GM23338 (cell line): ENCODE results near the gene SIAE. TPM values are rescaled to one million over a fixed set of nuclear protein-coding genes. Genes with fewer than 3 reads are reported as not detected.
A peak's percentile ranks its signal among the peaks of the same experiment; 100 is the strongest.

Source experiments
- ATAC-seq: fragments of 200-7000 bp; cut with Tn5 transposase; 3 replicates; pipeline ENCODE4 v1.9.1; 2020
- DNase-seq: peaks from one replicate; pipeline ENCODE4 v3.0.0-alpha.2; 2015; ENCODE audit warnings: low spot score
- H2AFZ ChIP-seq: fragments of 200-600 bp; sonication (generic); 2 replicates; pipeline ENCODE4 v1.8.0; 2016; ENCODE audit warnings: antibody characterized with exemption, mild to moderate bottlenecking, moderate library complexity
- H3F3A ChIP-seq: fragments of 200-600 bp; sonication (generic); replicated peaks from 2 replicates; pipeline ENCODE4 v1.8.0; 2017; ENCODE audit warnings: antibody characterized with exemption, mixed run types, low read depth
- H3K27ac ChIP-seq: fragments of 200-600 bp; sonication (generic); 2 replicates; pipeline ENCODE4 v1.6.1; 2016; ENCODE audit warnings: low read depth
- H3K27me3 ChIP-seq: fragments of 200-600 bp; sonication (generic); 2 replicates; pipeline ENCODE4 v1.8.0; 2016; ENCODE audit warnings: mild to moderate bottlenecking, mixed run types, moderate library complexity; ENCODE audit not compliant: insufficient read depth
- H3K36me3 ChIP-seq: fragments of 200-600 bp; sonication (generic); 2 replicates; pipeline ENCODE4 v1.8.0; 2016; ENCODE audit warnings: mild to moderate bottlenecking; ENCODE audit not compliant: insufficient read depth
- H3K4me1 ChIP-seq: fragments of 200-600 bp; sonication (generic); 2 replicates; pipeline ENCODE4 v1.8.0; 2016; ENCODE audit warnings: mild to moderate bottlenecking, moderate library complexity; ENCODE audit not compliant: insufficient read depth
- H3K4me2 ChIP-seq: fragments of 200-600 bp; sonication (generic); 2 replicates; pipeline ENCODE4 v1.7.1; 2017; ENCODE audit warnings: mixed run types
- H3K4me3 ChIP-seq: fragments of 200-600 bp; sonication (generic); 2 replicates; pipeline ENCODE4 v1.6.1; 2016; ENCODE audit warnings: mixed run types
- H3K79me2 ChIP-seq: fragments of 200-600 bp; sonication (generic); replicated peaks from 2 replicates; pipeline ENCODE4 v1.8.0; 2017; ENCODE audit warnings: mild to moderate bottlenecking; ENCODE audit not compliant: insufficient read depth
- H3K9me2 ChIP-seq: fragments of 200-600 bp; sonication (generic); 2 replicates; pipeline ENCODE4 v1.8.0; 2017; ENCODE audit not compliant: insufficient read depth
- H4K20me1 ChIP-seq: fragments of 200-600 bp; sonication (generic); replicated peaks from 2 replicates; pipeline ENCODE4 v1.8.0; 2017; ENCODE audit warnings: mild to moderate bottlenecking; ENCODE audit not compliant: insufficient read depth
- H3K27ac Mint-ChIP-seq: 2 replicates; pipeline ENCODE4 v1.8.0; 2020; ENCODE audit warnings: inconsistent platforms, mild to moderate bottlenecking, moderate library complexity, mixed read lengths
- H3K27me3 Mint-ChIP-seq: 3 replicates; pipeline ENCODE4 v1.8.0; 2022; ENCODE audit warnings: low read depth, mild to moderate bottlenecking, moderate library complexity, mixed read lengths, inconsistent platforms; ENCODE audit not compliant: insufficient read depth, poor library complexity
- H3K36me3 Mint-ChIP-seq: 3 replicates; pipeline ENCODE4 v1.8.0; 2021; ENCODE audit warnings: low read depth, mild to moderate bottlenecking, inconsistent platforms, moderate library complexity, mixed read lengths
- H3K4me1 Mint-ChIP-seq: 3 replicates; pipeline ENCODE4 v1.8.0; 2020; ENCODE audit warnings: mild to moderate bottlenecking, inconsistent platforms, mixed read lengths
- H3K4me3 Mint-ChIP-seq: 3 replicates; pipeline ENCODE4 v1.8.0; 2021; ENCODE audit warnings: moderate library complexity, mild to moderate bottlenecking, inconsistent platforms, mixed read lengths
- H3K9me3 Mint-ChIP-seq: 3 replicates; pipeline ENCODE4 v1.8.0; 2020; ENCODE audit warnings: moderate library complexity, mild to moderate bottlenecking, inconsistent platforms, mixed read lengths
- CREB1 ChIP-seq: fragments of 250-450 bp; sonication (Bioruptor Pico); IDR thresholded peaks from 2 replicates; pipeline ENCODE4 v1.5.0; 2020; ENCODE audit warnings: low read depth, mild to moderate bottlenecking, moderate library complexity
- EZH2phosphoT487 ChIP-seq: fragments of 200-600 bp; sonication (generic); IDR thresholded peaks from one replicate; pipeline ENCODE4 v1.8.1; 2018; ENCODE audit warnings: antibody characterized with exemption; ENCODE audit not compliant: unreplicated experiment
- NANOG ChIP-seq: IDR thresholded peaks from 2 replicates; pipeline ENCODE4 v1.6.1; 2016; ENCODE audit warnings: antibody characterized with exemption, borderline replicate concordance
- POLR2AphosphoS5 ChIP-seq: IDR thresholded peaks from 2 replicates; pipeline ENCODE4 v1.6.1; 2016; ENCODE audit warnings: antibody characterized with exemption, low read depth
- ZNF331 ChIP-seq: fragments of 250-450 bp; sonication (Bioruptor Pico); IDR thresholded peaks from 2 replicates; pipeline ENCODE4 v1.5.0; 2020; ENCODE audit warnings: low read depth, mild to moderate bottlenecking, moderate library complexity
- polyA plus RNA-seq: library from polyadenylated mRNA; unstranded; fragments of >200 nt; fragmentation: Nextera tagmentation; extraction: Ambion mirVana; gene quantifications from 2 replicates; pipeline ENCODE4 v1.2.1, GENCODE V29; 2016
- total RNA-seq: library from RNA; depleted of rRNA; stranded (reverse); fragments of >200 nt; shearing (Covaris generic); gene quantifications from 2 replicates; pipeline ENCODE4 v1.2.3, GENCODE V29; 2014
- TF ChIP-seq, protein P1 (sequence below): IDR thresholded peaks from 2 replicates; pipeline ENCODE4 v1.6.1; 2016; ENCODE audit warnings: antibody characterized with exemption
- TF ChIP-seq, protein P2 (sequence below), 2 experiments: fragments of 200-600 bp in 1 of 2; sonication (generic) in 1 of 2; conservative IDR thresholded peaks; 2 replicates each; pipeline versions ENCODE4 v1.5.1 to v1.6.1; 2016 to 2017; ENCODE audit warnings: antibody characterized with exemption in 2 of 2, low read depth in 2 of 2, mild to moderate bottlenecking in 2 of 2, moderate library complexity in 1 of 2
- TF ChIP-seq, protein P3 (sequence below): fragments of 250-450 bp; sonication (Bioruptor Pico); IDR thresholded peaks from 2 replicates; pipeline ENCODE4 v1.5.0; 2020; ENCODE audit warnings: mild to moderate bottlenecking, moderate library complexity

Gene SIAE
- total and polyA plus RNA-seq, 2 experiments from 2014 or later = 1.1 to 1.7 TPM

DNA sequence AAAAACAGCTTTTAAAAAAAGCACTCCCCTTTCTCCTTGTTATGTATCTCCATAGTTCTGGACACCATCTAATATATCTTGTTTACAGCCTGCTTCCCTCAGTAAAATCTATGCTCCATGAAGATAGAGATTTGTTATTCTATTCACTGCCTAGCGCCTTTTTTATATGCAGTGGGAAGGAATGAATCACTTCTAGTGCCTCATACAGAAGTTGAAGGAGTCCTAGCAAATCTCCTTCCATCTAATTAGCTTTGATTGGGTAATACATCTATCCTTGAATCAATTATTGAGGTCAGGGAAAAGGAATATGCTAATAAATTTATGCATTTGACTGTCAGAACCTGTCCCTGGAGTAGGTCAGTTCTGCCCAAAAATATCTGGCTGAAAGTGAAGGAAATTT lies 26.0 kb upstream of the SIAE start:
- TF ChIP-seq NANOG = no peak
- no peak for TF ChIP-seq CREB1
- TF ChIP-seq, protein P1, sequence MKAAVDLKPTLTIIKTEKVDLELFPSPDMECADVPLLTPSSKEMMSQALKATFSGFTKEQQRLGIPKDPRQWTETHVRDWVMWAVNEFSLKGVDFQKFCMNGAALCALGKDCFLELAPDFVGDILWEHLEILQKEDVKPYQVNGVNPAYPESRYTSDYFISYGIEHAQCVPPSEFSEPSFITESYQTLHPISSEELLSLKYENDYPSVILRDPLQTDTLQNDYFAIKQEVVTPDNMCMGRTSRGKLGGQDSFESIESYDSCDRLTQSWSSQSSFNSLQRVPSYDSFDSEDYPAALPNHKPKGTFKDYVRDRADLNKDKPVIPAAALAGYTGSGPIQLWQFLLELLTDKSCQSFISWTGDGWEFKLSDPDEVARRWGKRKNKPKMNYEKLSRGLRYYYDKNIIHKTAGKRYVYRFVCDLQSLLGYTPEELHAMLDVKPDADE = no peak
- no peak for TF ChIP-seq POLR2AphosphoS5
- H3K9me3 Mint-ChIP-seq = peaks cover 11% of the 10 kb centered on the region; the same call in 2 of the 3 replicates
- H3K4me3 ChIP-seq = no peak overlapping the region
- H3K4me1 ChIP-seq = peaks cover 6% of the 10 kb centered on the region
- no peaks in the 10 kb centered on the region for H3K9me2 ChIP-seq
- no peak overlapping the region for H3K4me3 Mint-ChIP-seq
- H3F3A ChIP-seq = no peaks in the 10 kb centered on the region
- no peaks in the 10 kb centered on the region for H4K20me1 ChIP-seq
- H3K79me2 ChIP-seq = no peaks in the 10 kb centered on the region
- H3K27me3 ChIP-seq = no peaks in the 10 kb centered on the region
- no peak overlapping the region for H3K27ac Mint-ChIP-seq
- ATAC-seq (no peak), DNase-seq (no peak)
- H3K27me3 Mint-ChIP-seq = peaks cover 3% of the 10 kb centered on the region
- peak overlapping the region; percentile 32; the same call in 1 of the 2 replicates for H3K4me2 ChIP-seq
- no peak overlapping the region for H3K27ac ChIP-seq
- no peak overlapping the region for H2AFZ ChIP-seq
- peaks cover 5% of the 10 kb centered on the region; the same call in 1 of the 3 replicates for H3K36me3 Mint-ChIP-seq
- peaks cover 11% of the 10 kb centered on the region for H3K4me1 Mint-ChIP-seq
- no peaks in the 10 kb centered on the region for H3K36me3 ChIP-seq

DNA sequence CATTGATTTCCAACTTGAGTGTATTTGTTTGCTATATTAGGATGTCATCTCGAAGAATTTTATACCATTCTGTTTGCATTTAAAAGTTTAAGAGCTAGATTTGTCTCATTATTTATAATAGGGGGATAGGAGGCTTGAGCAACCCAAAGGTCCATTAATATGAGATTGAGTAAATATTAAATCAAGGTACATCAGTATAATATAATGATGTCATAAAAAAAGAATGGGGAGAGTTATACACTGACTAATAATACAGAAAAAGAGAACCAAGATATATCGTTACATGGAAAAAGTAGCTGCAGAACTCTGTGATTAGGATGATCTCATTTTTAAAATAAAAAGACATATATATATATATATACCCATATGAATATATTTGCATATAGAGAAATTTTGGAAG lies 19.6 kb upstream of the SIAE start:
- no peak overlapping the region for H3K4me3 ChIP-seq
- Mint-ChIP-seq H3K4me3 (no peak overlapping the region), H3K9me3 (no peaks in the 10 kb centered on the region), H3K27me3 (peaks cover 1% of the 10 kb centered on the region), H3K4me1 (no peaks in the 10 kb centered on the region), H3K36me3 (no peaks in the 10 kb centered on the region), H3K27ac (no peak overlapping the region)
- H3K9me2 ChIP-seq = no peaks in the 10 kb centered on the region; the same call in 1 of the 2 replicates
- H4K20me1 ChIP-seq = no peaks in the 10 kb centered on the region
- no peak overlapping the region for H2AFZ ChIP-seq
- no peaks in the 10 kb centered on the region for H3K36me3 ChIP-seq
- H3F3A ChIP-seq = no peaks in the 10 kb centered on the region
- TF ChIP-seq ZNF331 (CRISPR knock-in tag) (no peak), CREB1 (no peak), EZH2phosphoT487 (no peak), NANOG (no peak)
- TF ChIP-seq, protein P2, sequence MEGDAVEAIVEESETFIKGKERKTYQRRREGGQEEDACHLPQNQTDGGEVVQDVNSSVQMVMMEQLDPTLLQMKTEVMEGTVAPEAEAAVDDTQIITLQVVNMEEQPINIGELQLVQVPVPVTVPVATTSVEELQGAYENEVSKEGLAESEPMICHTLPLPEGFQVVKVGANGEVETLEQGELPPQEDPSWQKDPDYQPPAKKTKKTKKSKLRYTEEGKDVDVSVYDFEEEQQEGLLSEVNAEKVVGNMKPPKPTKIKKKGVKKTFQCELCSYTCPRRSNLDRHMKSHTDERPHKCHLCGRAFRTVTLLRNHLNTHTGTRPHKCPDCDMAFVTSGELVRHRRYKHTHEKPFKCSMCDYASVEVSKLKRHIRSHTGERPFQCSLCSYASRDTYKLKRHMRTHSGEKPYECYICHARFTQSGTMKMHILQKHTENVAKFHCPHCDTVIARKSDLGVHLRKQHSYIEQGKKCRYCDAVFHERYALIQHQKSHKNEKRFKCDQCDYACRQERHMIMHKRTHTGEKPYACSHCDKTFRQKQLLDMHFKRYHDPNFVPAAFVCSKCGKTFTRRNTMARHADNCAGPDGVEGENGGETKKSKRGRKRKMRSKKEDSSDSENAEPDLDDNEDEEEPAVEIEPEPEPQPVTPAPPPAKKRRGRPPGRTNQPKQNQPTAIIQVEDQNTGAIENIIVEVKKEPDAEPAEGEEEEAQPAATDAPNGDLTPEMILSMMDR (conservative IDR thresholded peaks at IDR 0.05; ENCODE audit: low read depth in 2 of 2) = no peak
- TF ChIP-seq, protein P1 = no peak
- TF ChIP-seq, protein P3, sequence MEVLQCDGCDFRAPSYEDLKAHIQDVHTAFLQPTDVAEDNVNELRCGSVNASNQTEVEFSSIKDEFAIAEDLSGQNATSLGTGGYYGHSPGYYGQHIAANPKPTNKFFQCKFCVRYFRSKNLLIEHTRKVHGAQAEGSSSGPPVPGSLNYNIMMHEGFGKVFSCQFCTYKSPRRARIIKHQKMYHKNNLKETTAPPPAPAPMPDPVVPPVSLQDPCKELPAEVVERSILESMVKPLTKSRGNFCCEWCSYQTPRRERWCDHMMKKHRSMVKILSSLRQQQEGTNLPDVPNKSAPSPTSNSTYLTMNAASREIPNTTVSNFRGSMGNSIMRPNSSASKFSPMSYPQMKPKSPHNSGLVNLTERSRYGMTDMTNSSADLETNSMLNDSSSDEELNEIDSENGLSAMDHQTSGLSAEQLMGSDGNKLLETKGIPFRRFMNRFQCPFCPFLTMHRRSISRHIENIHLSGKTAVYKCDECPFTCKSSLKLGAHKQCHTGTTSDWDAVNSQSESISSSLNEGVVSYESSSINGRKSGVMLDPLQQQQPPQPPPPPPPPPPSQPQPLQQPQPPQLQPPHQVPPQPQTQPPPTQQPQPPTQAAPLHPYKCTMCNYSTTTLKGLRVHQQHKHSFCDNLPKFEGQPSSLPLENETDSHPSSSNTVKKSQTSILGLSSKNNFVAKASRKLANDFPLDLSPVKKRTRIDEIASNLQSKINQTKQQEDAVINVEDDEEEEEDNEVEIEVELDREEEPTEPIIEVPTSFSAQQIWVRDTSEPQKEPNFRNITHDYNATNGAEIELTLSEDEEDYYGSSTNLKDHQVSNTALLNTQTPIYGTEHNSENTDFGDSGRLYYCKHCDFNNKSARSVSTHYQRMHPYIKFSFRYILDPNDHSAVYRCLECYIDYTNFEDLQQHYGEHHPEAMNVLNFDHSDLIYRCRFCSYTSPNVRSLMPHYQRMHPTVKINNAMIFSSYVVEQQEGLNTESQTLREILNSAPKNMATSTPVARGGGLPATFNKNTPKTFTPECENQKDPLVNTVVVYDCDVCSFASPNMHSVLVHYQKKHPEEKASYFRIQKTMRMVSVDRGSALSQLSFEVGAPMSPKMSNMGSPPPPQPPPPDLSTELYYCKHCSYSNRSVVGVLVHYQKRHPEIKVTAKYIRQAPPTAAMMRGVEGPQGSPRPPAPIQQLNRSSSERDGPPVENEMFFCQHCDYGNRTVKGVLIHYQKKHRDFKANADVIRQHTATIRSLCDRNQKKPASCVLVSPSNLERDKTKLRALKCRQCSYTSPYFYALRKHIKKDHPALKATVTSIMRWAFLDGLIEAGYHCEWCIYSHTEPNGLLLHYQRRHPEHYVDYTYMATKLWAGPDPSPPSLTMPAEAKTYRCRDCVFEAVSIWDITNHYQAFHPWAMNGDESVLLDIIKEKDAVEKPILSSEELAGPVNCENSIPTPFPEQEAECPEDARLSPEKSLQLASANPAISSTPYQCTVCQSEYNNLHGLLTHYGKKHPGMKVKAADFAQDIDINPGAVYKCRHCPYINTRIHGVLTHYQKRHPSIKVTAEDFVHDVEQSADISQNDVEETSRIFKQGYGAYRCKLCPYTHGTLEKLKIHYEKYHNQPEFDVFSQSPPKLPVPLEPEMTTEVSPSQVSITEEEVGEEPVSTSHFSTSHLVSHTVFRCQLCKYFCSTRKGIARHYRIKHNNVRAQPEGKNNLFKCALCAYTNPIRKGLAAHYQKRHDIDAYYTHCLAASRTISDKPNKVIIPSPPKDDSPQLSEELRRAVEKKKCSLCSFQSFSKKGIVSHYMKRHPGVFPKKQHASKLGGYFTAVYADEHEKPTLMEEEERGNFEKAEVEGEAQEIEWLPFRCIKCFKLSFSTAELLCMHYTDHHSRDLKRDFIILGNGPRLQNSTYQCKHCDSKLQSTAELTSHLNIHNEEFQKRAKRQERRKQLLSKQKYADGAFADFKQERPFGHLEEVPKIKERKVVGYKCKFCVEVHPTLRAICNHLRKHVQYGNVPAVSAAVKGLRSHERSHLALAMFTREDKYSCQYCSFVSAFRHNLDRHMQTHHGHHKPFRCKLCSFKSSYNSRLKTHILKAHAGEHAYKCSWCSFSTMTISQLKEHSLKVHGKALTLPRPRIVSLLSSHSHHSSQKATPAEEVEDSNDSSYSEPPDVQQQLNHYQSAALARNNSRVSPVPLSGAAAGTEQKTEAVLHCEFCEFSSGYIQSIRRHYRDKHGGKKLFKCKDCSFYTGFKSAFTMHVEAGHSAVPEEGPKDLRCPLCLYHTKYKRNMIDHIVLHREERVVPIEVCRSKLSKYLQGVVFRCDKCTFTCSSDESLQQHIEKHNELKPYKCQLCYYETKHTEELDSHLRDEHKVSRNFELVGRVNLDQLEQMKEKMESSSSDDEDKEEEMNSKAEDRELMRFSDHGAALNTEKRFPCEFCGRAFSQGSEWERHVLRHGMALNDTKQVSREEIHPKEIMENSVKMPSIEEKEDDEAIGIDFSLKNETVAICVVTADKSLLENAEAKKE = no peak
- no peaks in the 10 kb centered on the region for H3K79me2 ChIP-seq
- H3K4me1 ChIP-seq = no peaks in the 10 kb centered on the region
- no peak overlapping the region for H3K27ac ChIP-seq
- DNase-seq (no peak), ATAC-seq (no peak)
- no peak overlapping the region for H3K4me2 ChIP-seq
- H3K27me3 ChIP-seq = no peaks in the 10 kb centered on the region
